ENCODE data around the gene RPS6KA2.
A peak's percentile ranks its signal among the peaks of the same experiment; 100 is the strongest.

Gene RPS6KA2

DNA sequence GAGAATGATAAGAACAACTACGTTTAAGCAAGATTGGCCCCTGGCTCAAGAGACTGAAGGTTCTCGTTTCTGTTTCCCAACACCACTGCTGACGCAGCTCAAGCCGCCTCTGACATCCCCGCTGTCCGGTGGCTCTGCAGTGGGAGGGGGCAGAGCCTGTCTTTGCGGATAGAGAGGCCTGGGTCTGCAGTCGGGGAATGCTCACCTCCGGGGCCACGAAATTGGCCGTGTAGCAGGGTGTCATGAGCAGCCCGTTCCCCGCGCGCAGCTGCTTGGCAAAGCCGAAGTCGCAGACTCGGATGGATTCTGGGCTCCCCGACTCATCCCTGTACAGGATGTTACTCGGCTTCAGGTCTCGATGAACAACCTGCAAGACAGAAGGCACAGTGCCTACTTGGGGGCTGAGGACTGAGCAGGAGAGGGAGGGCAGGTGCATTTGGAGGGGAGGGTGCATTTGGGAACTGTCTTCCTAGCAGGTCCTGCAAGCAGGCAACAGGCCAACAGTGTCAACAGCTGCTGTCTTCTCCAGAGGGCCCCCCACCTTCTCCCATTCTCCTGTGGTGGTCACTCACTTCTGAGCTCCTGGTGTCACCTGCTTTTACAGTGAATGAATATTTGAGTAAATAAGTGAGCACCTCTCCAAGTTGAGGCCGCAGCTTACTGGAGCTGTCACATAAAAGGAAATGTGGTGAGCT, 203.9 kb downstream of the RPS6KA2 start:
- no peaks in the 10 kb centered on the region for H3K9me3 Mint-ChIP-seq
- no peak overlapping the region for H3K27ac Mint-ChIP-seq
- H3K36me3 Mint-ChIP-seq, result peaks cover 2% of the 10 kb centered on the region
- peaks cover 34% of the 10 kb centered on the region for H3K4me1 Mint-ChIP-seq
- no peak overlapping the region for H3K4me3 Mint-ChIP-seq
- no peaks in the 10 kb centered on the region for H3K27me3 Mint-ChIP-seq

DNA sequence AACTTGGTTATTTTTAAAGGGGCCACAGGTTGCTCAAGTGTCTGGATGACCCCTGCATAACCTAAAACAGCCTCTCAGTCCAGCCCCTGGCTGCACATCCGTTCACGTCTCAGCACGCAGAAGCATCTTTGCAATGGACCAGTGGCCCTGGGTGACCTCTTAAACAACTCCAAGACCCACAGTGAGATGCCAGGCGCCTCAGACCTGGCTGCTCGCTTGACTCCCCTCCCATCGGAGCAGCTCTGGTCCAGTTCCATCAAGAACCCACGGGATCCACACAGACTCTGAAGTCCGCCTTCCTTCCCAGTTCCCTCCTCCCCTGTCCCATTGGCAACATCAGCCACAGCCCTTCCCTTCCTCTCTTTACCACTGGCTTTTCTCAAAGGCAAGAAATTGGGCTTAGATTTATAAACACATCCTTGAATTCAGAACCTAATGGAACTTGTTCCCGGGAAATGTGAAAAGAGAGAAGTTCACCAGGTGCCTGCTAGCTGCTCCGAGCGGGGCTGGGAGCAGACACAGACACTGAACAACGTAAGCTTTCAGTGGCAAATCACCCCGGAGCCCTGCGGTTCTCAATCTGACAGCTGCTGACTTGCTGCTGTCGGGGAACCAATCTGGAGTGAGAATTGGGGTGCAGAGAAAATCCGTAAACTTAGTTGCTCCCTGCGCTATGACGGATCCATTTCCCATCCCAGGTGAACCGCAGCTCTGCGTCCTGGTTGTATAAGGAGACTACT, 204.7 kb downstream of the RPS6KA2 start:
- no peak overlapping the region for H3K27ac Mint-ChIP-seq
- H3K4me1 Mint-ChIP-seq, result peaks cover 43% of the 10 kb centered on the region
- peaks cover 4% of the 10 kb centered on the region for H3K36me3 Mint-ChIP-seq
- no peak overlapping the region for H3K4me3 Mint-ChIP-seq
- H3K9me3 Mint-ChIP-seq, result no peaks in the 10 kb centered on the region
- no peaks in the 10 kb centered on the region for H3K27me3 Mint-ChIP-seq

DNA sequence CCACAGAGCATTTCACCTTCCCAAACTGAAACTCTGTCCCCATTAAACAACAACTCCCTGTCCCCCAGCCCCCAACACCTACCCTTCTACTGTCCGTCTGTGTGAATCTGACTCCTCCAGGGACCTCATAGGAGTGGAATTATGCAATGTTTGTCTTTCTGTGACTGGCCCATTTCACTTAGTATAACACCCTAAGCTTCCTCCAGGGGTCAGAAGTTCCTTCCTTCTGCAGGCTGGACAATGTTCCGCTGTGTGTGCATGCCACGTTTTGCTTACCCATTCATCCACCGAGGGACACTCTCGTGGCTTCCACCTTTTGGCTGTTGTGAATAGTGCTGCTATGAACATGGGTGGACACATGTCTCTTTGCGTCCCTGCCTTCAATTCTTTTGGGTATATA, 206.7 kb downstream of the RPS6KA2 start:
- peaks cover 9% of the 10 kb centered on the region for H3K36me3 Mint-ChIP-seq
- H3K27me3 Mint-ChIP-seq, result no peaks in the 10 kb centered on the region
- peak overlapping the region; percentile 55 for H3K4me3 Mint-ChIP-seq
- H3K4me1 Mint-ChIP-seq, result peaks cover 63% of the 10 kb centered on the region
- H3K27ac Mint-ChIP-seq, result peak overlapping the region; percentile 70
- peaks cover 6% of the 10 kb centered on the region for H3K9me3 Mint-ChIP-seq

DNA sequence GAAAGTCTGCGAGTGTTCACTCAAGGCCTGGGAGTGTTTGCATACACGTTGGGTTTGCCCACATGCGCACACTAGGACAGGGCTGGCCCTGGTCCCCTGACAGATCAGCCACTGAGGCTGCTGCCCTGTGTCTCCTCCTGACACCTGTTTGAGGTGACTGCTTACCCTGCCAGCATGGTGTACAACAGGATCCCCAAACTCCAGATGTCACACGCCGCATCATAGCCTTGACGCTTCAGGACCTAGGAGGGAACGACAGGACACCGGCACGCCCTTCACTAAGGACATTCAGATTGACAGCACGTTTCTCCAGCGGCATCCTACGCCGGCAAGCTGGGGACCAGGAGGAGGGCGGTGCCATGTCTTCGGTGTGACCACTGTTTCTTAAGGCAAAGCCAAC, 207.3 kb downstream of the RPS6KA2 start:
- Mint-ChIP-seq H3K36me3 (peaks cover 9% of the 10 kb centered on the region), H3K4me3 (no peak overlapping the region), H3K27me3 (no peaks in the 10 kb centered on the region), H3K9me3 (peaks cover 6% of the 10 kb centered on the region), H3K27ac (peak overlapping the region; percentile 89), H3K4me1 (peaks cover 69% of the 10 kb centered on the region)

DNA sequence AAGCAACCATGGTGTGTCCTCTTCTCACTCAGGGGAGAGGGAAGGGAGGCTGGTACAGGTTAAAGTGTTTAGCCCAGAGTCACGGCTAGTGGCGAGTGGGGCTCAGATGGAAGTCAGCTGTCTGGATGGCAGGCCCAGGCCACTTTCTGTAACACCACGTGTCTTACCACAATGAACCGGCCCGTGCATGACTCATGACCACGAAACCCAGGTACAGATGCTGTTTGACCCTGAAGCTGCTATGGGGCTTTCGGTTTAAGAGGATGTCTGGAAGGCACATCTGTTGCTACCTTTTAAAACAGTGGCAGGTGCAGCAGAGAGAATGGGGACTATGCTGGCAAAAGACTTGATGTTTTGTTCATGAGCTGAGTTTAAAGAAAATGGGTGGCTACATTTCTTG, 207.8 kb downstream of the RPS6KA2 start:
- Mint-ChIP-seq H3K27me3 (no peaks in the 10 kb centered on the region), H3K4me1 (peaks cover 73% of the 10 kb centered on the region), H3K9me3 (peaks cover 6% of the 10 kb centered on the region), H3K4me3 (peak overlapping the region; percentile 47), H3K36me3 (peaks cover 9% of the 10 kb centered on the region), H3K27ac (peak overlapping the region; percentile 89)

DNA sequence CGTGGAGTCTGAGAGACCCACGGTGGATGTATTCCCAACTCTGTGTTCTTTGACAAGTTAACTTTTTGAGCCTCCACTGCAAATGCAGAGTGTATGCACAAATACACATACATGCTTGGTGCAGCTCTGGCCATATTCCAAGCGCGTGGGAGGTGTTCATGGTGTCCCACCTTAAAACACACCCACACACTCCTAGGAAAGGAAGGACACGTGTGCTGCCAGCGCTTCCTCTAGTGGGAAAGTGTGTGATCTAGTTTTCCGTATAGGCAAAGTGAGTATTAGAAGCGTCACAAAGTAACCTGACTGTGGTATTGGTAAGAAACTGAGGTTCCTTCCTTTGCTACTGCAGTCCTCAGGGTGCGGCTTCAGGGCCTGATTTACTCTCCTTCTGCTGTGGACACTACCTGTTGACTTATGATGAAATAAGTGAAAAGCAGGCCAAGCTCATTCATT, 208.3 kb downstream of the RPS6KA2 start:
- H3K36me3 Mint-ChIP-seq, result peaks cover 9% of the 10 kb centered on the region
- H3K4me1 Mint-ChIP-seq, result peaks cover 77% of the 10 kb centered on the region
- peak overlapping the region; percentile 89 for H3K27ac Mint-ChIP-seq
- peak overlapping the region; percentile 47 for H3K4me3 Mint-ChIP-seq
- no peaks in the 10 kb centered on the region for H3K27me3 Mint-ChIP-seq
- peaks cover 6% of the 10 kb centered on the region for H3K9me3 Mint-ChIP-seq

DNA sequence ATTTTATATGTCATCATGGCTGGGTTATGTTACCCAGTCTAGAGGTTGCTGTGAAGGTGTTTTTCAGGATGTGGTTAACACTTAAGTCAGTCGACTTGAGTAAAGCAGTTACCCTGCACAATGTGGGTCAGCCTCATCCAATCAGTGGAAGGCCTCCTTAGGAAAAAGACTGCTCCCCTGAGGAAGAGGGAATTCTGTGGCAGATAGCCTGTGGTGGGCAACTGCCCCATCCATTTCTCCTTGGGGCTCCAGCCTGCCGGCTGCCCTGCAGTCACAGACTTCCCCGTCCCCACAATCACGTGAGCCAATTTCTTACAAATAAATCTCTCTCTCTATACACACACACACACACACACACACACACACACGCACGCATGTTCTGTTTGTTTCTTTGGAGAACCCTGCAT, 209.8 kb downstream of the RPS6KA2 start:
- Mint-ChIP-seq H3K36me3 (peaks cover 9% of the 10 kb centered on the region), H3K27me3 (no peaks in the 10 kb centered on the region), H3K4me3 (peak overlapping the region; percentile 53), H3K27ac (peak overlapping the region; percentile 94), H3K9me3 (peaks cover 6% of the 10 kb centered on the region), H3K4me1 (peaks cover 88% of the 10 kb centered on the region)

DNA sequence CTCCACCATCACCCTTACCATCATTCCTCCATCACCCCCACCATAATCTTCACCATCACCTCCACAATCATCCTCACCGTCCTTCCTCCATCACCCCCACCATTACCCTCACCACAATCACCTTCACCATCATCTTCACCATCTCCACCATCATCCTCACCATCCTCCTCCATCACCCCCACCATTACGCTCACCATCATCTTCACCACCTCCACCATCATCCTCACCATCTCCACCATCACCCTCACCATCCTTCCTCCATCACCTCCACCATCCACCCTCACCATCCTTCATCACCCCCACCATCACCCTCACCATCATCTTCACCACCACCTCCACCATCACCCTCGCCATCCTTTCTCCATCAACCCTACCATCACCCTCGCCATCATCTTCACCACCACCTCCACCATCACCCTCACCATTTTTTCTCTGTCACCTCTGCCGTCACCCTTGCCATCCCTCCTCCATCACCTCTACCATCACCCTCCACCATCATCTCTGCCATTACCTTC, 211.2 kb downstream of the RPS6KA2 start:
- H3K36me3 Mint-ChIP-seq, result peaks cover 9% of the 10 kb centered on the region
- H3K9me3 Mint-ChIP-seq, result peaks cover 6% of the 10 kb centered on the region
- H3K4me1 Mint-ChIP-seq, result peaks cover 94% of the 10 kb centered on the region
- peak overlapping the region; percentile 94 for H3K27ac Mint-ChIP-seq
- H3K27me3 Mint-ChIP-seq, result no peaks in the 10 kb centered on the region
- H3K4me3 Mint-ChIP-seq, result peak overlapping the region; percentile 53

DNA sequence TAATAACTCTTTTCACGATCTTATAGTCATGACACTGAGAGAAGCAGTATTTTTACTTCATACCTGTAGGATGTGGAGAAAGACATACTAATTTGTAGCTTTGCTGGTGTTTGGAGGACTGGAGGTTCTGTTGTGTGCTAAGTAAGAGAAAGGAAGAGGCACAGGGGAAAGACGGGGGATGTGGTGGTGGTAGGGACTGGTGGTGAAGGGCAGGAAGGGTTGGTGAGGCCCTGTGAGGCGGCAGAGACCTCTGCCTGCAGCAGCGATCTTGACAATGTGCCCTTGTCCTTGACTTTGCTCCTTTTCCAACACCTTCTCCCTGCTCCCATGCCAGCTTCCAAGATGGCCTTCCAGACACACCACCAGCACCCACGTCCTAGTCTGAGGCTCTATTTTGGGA, 211.7 kb downstream of the RPS6KA2 start:
- peaks cover 94% of the 10 kb centered on the region for H3K4me1 Mint-ChIP-seq
- H3K27me3 Mint-ChIP-seq, result no peaks in the 10 kb centered on the region
- peaks cover 6% of the 10 kb centered on the region for H3K9me3 Mint-ChIP-seq
- peak overlapping the region; percentile 94 for H3K27ac Mint-ChIP-seq
- H3K36me3 Mint-ChIP-seq, result peaks cover 9% of the 10 kb centered on the region
- peak overlapping the region; percentile 53 for H3K4me3 Mint-ChIP-seq

DNA sequence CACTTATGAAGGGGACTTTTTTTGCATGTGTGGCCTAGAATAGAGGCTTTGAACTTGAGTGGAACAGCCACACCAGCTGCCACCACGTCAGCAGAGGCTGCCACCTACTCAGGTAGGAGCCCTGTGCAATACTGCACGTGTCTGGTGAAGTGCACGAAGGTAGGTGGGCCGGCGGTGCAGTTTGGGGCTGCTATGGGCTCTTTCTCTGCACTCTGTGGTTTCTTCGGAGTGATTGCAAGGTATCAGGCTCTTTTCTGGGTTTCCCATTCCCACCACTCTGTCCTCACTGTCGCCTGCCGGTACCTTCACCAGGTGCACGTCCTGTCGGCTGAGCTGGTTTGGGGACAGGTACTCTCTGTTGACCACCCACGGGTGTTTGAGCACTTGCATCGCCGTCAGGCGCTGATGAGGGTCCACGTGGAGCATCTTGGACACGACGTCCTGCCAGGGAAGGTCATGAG, 213.5 kb downstream of the RPS6KA2 start:
- H3K36me3 Mint-ChIP-seq, result peaks cover 9% of the 10 kb centered on the region
- H3K4me3 Mint-ChIP-seq, result no peak overlapping the region
- H3K27me3 Mint-ChIP-seq, result no peaks in the 10 kb centered on the region
- H3K9me3 Mint-ChIP-seq, result peaks cover 6% of the 10 kb centered on the region
- peaks cover 92% of the 10 kb centered on the region for H3K4me1 Mint-ChIP-seq
- no peak overlapping the region for H3K27ac Mint-ChIP-seq

DNA sequence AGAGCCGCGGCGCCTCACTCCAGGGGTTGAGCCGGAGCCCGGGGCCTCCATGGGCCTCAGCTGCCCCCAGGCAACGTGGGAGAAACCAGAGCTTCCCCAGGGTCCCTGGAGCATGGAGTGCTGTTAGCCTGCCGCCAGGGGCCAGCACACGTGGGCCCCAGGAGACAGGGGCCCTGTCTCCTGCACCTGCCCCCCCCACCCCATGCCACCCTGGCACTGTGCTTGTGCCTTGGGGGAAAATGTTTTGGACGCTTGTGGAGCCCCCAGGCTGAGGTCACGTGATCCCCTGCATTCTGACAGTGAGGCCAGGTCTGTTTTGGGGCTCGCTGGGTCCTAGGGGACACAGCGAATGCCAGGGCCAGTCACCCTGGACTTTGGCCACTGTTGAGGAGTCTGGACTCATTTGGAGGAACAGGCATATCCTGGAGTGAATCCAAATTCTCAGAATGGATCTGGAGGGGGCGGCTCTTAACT, 214.1 kb downstream of the RPS6KA2 start:
- no peaks in the 10 kb centered on the region for H3K27me3 Mint-ChIP-seq
- peaks cover 7% of the 10 kb centered on the region for H3K36me3 Mint-ChIP-seq
- H3K27ac Mint-ChIP-seq, result peak overlapping the region; percentile 33
- no peak overlapping the region for H3K4me3 Mint-ChIP-seq
- H3K4me1 Mint-ChIP-seq, result peaks cover 86% of the 10 kb centered on the region
- peaks cover 6% of the 10 kb centered on the region for H3K9me3 Mint-ChIP-seq

DNA sequence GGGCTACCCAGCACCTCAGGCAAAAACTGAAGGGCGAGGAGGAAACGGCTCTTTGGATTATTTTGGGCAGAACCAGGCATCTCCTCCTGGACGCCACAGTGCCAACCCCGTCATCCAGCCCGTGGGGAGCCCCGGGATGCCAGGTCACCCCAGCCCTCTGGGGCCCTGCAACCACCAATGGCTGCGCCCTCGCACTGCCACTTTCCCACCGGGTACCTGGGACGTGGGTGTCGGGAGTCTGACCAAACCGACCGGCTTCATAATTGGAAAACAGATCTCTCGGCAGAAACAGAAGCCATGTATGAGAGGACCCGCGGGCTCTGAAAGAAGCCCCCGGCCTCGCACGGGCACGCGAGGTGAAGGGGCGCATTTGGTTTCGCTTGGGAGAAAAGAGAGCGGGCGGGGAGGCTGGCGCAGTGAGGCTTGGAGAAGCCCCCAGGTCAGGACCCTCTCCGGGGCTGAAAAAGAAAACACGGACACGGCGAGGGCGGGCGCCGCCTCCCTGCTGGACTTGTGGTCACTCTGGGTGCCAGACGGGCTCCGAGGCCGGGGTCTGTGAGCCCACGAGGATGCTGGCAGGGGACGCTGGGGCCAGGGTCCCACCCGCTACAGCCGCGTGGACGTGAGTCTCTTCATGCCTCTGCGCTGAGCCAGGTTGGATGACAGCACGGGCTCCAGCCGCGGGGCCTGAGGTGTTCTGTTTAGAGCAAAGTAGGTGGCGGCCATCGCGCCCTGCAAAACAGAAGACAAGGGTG, 214.7 kb downstream of the RPS6KA2 start:
- Mint-ChIP-seq H3K9me3 (peaks cover 6% of the 10 kb centered on the region), H3K4me3 (peak overlapping the region; percentile 75), H3K27me3 (no peaks in the 10 kb centered on the region), H3K4me1 (peaks cover 80% of the 10 kb centered on the region), H3K36me3 (peaks cover 7% of the 10 kb centered on the region), H3K27ac (peak overlapping the region; percentile 81)

DNA sequence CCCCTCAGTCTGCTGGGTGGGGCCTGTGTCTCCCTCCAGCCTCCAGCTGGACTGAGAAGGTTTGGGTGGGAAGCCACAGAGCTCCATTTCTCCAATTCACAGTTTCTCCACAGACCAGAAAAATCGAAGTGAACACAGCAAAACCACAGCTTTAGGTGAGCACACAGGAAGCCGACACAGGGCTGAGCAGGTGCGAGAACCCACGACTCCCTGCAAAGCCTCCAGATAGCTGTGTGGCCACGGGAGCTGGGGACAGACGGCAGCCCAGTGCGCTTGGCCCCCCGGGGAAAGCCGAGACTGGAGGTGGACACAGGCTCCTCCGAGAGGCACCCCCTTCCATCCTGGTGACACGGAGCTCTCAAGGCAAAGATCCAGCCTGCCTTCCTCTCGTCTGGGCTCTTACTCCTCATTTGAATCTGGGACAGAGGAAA, 215.3 kb downstream of the RPS6KA2 start:
- H3K27ac Mint-ChIP-seq, result peak overlapping the region; percentile 81
- peaks cover 4% of the 10 kb centered on the region for H3K36me3 Mint-ChIP-seq
- peak overlapping the region; percentile 75 for H3K4me3 Mint-ChIP-seq
- no peaks in the 10 kb centered on the region for H3K27me3 Mint-ChIP-seq
- H3K4me1 Mint-ChIP-seq, result peaks cover 74% of the 10 kb centered on the region
- peaks cover 4% of the 10 kb centered on the region for H3K9me3 Mint-ChIP-seq

DNA sequence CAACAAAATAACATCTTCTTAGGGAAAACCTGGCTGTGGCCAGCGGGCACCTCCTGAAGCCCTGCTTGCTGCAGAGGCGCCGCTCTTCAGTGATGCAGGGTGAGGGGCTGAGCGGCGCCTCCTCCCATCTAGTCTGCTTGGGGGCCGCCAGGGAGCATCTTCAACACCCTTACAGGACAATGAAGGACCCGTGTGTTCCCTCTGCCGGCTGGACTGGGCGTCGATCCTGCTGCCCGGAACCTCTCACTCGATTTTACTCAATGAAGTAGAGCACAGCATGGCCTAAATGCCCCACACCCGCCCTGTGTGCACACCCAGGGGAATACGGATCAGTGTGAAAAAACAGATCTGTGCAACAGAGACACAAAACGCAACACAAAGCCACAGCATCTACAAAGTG, 215.8 kb downstream of the RPS6KA2 start:
- H3K4me1 Mint-ChIP-seq, result peaks cover 69% of the 10 kb centered on the region
- H3K4me3 Mint-ChIP-seq, result peak overlapping the region; percentile 75
- peak overlapping the region; percentile 81 for H3K27ac Mint-ChIP-seq

DNA sequence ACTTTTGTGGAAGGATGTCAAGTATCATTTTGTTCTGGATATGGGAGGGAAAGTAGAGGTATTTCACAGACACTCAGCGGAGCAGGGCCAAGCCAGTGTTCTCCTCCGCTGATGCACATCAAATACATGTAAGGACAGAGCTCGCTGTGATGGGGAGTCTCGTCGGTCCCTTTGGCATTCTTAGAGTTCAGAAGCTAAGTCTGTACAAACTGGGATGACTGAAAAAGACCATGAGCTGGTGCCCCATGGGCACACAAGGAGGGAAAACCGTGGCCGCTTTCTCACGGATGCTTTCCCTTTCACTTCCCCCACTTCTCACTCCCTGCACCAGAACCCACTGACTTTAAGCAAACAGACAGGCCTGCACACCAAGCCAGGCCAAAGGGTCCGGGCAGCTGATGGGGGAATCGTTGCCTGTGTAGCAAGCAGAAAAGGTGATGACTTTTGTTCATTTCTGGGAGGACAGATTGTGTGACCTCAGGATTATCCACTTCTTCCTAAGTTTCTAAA, 216.6 kb downstream of the RPS6KA2 start:
- peaks cover 61% of the 10 kb centered on the region for H3K4me1 Mint-ChIP-seq
- peaks cover 2% of the 10 kb centered on the region for H3K36me3 Mint-ChIP-seq
- H3K27ac Mint-ChIP-seq, result no peak overlapping the region
- H3K27me3 Mint-ChIP-seq, result no peaks in the 10 kb centered on the region
- peak overlapping the region; percentile 74 for H3K4me3 Mint-ChIP-seq
- no peaks in the 10 kb centered on the region for H3K9me3 Mint-ChIP-seq

More for the DNA sequence above, 215.8 kb downstream of the RPS6KA2 start:
- no peaks in the 10 kb centered on the region for H3K9me3 Mint-ChIP-seq
- H3K36me3 Mint-ChIP-seq, result peaks cover 2% of the 10 kb centered on the region
- no peaks in the 10 kb centered on the region for H3K27me3 Mint-ChIP-seq
